Measurements from ENCODE around the gene HSPA1B.

DNA sequence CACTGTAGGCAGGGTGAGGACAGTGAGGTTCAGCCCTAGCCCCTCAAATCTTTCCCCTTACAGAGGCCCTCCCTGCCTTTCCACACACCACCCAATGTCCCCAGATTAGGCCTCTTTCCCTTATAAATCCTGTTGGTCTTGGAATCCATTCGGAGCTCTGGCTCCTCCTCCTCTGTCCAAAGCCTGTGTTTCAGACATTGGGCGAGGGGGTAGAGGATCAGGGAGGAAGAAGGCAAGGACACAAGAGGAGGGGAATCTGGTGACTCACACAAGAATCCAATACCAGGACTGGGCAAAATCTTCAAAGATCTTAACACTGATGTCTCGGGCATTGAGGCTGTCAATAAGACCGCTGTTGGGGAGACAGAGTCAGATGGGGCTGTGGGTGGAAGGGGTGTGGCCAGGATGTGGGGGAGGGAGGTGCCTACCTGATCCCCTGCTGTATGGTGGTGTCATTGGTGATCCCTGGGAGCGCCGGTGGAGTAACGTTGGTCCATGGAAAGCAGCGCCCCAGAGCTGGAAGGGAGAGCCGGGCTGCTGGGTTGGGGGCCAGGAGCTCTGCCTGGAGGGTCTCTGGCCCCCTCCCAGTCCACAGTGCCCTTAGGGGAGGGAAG lies 43.6 kb downstream of the HSPA1B start:
- TF ChIP-seq, protein P1, sequence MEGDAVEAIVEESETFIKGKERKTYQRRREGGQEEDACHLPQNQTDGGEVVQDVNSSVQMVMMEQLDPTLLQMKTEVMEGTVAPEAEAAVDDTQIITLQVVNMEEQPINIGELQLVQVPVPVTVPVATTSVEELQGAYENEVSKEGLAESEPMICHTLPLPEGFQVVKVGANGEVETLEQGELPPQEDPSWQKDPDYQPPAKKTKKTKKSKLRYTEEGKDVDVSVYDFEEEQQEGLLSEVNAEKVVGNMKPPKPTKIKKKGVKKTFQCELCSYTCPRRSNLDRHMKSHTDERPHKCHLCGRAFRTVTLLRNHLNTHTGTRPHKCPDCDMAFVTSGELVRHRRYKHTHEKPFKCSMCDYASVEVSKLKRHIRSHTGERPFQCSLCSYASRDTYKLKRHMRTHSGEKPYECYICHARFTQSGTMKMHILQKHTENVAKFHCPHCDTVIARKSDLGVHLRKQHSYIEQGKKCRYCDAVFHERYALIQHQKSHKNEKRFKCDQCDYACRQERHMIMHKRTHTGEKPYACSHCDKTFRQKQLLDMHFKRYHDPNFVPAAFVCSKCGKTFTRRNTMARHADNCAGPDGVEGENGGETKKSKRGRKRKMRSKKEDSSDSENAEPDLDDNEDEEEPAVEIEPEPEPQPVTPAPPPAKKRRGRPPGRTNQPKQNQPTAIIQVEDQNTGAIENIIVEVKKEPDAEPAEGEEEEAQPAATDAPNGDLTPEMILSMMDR (IDR thresholded peaks at IDR 0.05) = no peak
- TF ChIP-seq POLR2A (IDR thresholded peaks at IDR 0.05) = no peak

Data from Peyer's patch (tissue), 4 donors.